GM12872 (cell line): Measurements from ENCODE around the gene SRRM3.

Source experiments
- CTCF ChIP-seq: IDR thresholded peaks from 3 replicates; pipeline ENCODE4 v1.5.1; 2011; ENCODE audit warnings: low read depth, mild to moderate bottlenecking, low read length, moderate library complexity; ENCODE audit not compliant: insufficient read depth

The SRRM3 gene

GRCh38 chr7:76293407-76293901, 91.8 kb downstream of the SRRM3 start:
- no peak for TF ChIP-seq CTCF

DNA sequence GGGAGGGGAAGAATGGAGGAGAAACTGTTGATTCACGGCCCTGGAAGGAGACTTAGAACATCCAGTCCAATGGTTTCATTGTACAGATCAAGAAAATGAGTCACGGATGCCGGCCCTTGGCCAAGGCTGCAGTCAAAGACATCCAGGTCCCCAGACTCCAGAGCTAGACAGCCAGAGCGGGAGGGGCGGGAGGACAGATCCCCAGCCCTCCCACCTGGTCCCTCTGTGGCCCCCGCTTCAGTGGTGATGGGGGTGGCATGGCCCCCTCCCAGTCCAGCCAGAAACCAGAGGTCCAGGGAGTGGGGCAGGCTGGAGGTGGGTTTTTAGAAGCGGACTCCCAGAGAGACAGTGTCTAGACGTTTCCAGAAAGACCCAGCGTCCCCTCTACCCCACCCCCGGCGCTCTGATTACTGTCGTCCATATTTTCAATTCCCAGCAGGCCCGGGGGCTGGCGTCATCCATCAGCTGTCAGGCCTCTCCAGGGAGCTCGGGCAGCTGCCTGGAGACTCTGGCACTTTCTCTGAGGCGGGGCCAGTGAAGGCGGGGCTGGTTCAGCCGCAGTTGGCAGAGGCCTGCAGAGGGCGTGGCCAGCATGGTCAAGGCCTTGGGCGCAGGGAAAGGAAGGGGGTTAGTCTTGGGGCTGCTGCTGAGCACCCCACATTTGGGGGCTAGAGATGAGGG, 92.8 kb downstream of the SRRM3 start:
- no peak for TF ChIP-seq CTCF

DNA sequence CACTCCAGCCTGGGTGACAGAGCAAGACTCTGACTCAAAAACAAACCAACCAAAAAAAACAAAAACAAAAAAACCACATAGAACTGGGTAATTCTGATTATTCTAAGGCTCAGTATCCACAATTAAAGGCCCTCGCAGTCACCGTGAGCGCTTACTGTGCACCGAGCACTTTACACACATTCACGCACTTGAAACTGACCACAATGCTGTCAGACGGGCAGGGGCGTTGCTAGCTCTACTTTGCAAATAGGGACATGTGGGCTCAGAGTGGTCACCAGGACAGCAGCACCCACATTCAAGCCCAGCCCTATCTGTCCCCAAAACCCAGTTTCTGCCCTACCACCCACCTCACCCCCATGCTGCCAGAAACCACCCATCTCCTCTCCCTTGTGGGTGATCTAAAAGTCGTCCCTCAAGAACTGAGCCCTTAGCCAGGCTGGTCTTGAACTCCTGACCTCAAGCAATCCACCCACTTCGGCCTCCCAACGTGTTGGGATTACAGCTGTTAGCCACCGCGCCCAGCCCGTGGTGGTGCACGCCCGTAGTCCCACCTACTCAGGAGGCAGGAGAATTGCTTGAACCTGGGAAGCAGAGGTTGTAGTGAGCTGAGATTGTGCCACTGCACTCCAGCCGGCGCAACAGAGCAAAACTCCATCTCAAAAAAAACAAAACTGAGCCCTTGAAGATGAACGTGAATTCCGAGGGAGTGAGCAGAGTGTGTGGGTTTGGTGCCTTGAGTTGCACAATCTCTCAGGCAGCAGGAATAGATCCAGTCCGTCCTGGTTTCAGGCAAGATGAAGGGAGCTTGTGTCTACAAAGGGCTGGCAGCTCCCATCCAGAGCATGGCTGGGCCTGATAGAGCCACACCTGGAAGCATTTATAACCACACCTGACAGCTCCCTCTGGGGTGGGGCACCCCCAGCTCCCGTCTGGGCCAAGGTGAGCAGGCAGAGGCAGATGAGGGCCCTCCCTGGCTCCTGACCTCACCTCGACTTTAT, 95.3 kb downstream of the SRRM3 start:
- TF ChIP-seq CTCF, result no peak

DNA sequence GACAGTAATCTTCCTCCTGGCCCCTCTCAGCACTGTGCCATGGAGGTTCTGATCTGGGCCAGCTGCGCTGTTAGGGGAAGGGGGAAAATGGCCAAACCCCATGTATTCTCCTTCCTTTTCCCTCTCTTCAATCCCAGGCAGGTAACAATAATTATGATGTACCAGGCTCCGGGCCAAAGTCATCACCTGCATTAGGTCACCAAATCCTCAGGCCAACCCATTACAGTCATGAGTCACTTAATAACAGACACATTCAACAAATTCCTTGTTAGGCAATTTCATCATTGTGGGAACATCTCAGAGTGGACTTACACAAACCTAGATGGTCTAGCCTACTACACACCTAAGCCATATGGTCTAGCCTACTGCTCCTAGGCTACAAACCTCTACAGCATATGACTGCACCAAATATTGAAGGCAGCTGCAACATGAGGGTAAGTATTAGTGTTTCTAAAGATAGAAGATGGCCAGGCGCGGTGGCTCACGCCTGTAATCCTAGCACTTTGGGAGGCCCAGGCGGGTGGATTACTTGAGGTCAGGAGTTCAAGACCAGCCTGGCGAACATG, 98.6 kb downstream of the SRRM3 start:
- TF ChIP-seq CTCF, result no peak

DNA sequence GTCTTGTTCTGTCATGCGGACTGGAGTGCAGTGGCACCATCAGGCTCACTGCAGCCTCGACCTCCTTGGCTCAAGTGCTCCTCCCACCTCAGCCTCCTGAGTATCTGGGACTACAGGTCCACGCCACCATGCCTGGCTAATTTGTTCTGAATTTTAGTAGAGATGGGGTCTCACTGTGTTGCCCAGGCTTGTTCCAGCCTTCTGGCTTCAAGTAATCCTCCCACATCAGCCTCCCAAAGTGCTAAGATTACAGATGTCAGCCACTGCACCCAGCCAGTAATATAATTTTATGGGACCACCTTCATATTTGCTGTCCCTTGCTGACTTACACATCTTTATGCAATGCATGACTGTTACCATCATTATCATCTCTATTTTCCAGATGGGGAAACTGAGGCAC, 99.3 kb downstream of the SRRM3 start:
- TF ChIP-seq CTCF, result no peak

- no peak for TF ChIP-seq CTCF
These were observed 100.9 kb downstream of the SRRM3 start, which contains the start of gene HSPB1 for GRCh38 chr7:76302347-76303201. TSS of gene HSPB1 (plus strand) at chr7:76302673. CDS start at chr7:76302713, 40 bp downstream.
